ENCODE data around the gene SEC14L3.
A peak's percentile ranks its signal among the peaks of the same experiment; 100 is the strongest.
"Not testable (repeated sequence)": the region's sequence is repeated elsewhere in the genome, so short reads cannot be mapped to it uniquely, and the experiment has no call there.

SEC14L3 gene

GRCh38 chr22:30485362-30485988, 13.7 kb upstream of the SEC14L3 start:
- peak; percentile 31 for DNase-seq

GRCh38 chr22:30483169-30483568, 11.4 kb upstream of the SEC14L3 start:
- DNase-seq, result no peak

GRCh38 chr22:30481711-30482110, 9.9 kb upstream of the SEC14L3 start:
- DNase-seq, result peak; percentile 22

- no peak for DNase-seq
Observed at GRCh38 chr22:30479981-30480380, 8.2 kb upstream of the SEC14L3 start.

GRCh38 chr22:30474683-30475424, 3.0 kb upstream of the SEC14L3 start:
- DNase-seq, result no peak

- no peak for DNase-seq
Observed at GRCh38 chr22:30474121-30474520, 2.3 kb upstream of the SEC14L3 start.

- DNase-seq, result no peak
Observed at GRCh38 chr22:30472994-30473720, 1.3 kb upstream of the SEC14L3 start.

- DNase-seq, result no peak
Observed at GRCh38 chr22:30470655-30471054, 1.2 kb downstream of the SEC14L3 start.

- no peak for DNase-seq
Observed at GRCh38 chr22:30469165-30469564, 2.7 kb downstream of the SEC14L3 start.

GRCh38 chr22:30460555-30460954, 11.3 kb downstream of the SEC14L3 start:
- not testable (repeated sequence) for DNase-seq

- no peak for DNase-seq
Observed at GRCh38 chr22:30460147-30460546, 11.7 kb downstream of the SEC14L3 start.

GRCh38 chr22:30459181-30460052, 12.4 kb downstream of the SEC14L3 start:
- DNase-seq, result peak; percentile 14

GRCh38 chr22:30457981-30458380, 13.8 kb downstream of the SEC14L3 start:
- DNase-seq, result no peak

GRCh38 chr22:30455075-30455840, 16.6 kb downstream of the SEC14L3 start:
- no peak for DNase-seq

- no peak for DNase-seq
Observed at GRCh38 chr22:30453731-30454510, 17.9 kb downstream of the SEC14L3 start.

GRCh38 chr22:30452861-30453260, 19.0 kb downstream of the SEC14L3 start:
- DNase-seq, result no peak

- not testable (repeated sequence) for DNase-seq
Observed at GRCh38 chr22:30451488-30451887, 20.3 kb downstream of the SEC14L3 start.

- no peak for DNase-seq
Observed at GRCh38 chr22:30447656-30448055, 24.2 kb downstream of the SEC14L3 start.

GRCh38 chr22:30445438-30446145, 26.2 kb downstream of the SEC14L3 start:
- no peak for DNase-seq

Measured in fibroblast of skin of abdomen (primary cell).